Erythroblast (primary cell): ENCODE results near the gene ADAT3.

Experiments used
- GATA1 ChIP-seq: IDR thresholded peaks from 2 replicates; pipeline ENCODE4 v1.6.1; 2011; ENCODE audit warnings: low read depth, mild to moderate bottlenecking, control low read depth, low read length, moderate library complexity
- POLR2A ChIP-seq: IDR thresholded peaks from 2 replicates; pipeline ENCODE4 v1.6.1; 2011; ENCODE audit warnings: mild to moderate bottlenecking, low read length

DNA sequence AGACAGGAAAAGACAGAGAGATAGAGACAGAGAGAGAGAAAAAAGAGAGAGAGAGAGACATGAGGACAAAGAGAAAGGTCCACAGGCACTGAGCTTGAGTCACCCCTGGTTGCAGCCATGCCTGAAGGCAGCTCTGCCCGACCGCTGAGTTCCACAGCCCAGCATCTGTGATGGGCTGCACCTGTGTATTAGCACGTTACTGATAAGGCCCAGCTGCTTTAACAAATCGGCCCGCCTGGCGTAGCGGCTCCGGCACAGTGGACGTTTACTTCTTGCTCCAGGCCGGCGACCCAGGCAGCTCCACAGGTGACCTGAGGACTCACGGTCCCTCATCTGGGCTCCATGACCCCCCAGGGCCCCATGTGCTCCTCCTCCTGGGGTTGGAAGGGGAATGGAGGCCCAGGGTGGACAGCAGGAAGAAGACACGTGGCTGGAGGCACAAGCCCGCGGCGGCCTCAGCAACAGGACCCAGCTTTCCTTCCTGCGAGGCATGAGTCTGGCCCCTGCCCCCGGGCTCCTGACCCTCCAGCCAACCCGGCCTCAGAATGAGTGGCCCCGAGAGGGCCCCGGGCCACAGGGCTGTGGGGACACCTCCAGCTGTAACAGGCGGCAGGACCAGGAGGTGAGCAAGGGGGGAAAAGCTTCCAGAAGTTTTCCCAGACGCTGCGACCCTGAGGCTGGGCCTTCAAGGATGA is 31.9 kb downstream of the ADAT3 start:
- no peak for TF ChIP-seq POLR2A
- no peak for TF ChIP-seq GATA1
